Trophoblast cell (in vitro differentiated cells and primary cell): ENCODE measurements around the gene PBX3.

Experiments used
- DNase-seq, 2 donors: peaks; one replicate each; pipeline ENCODE4 v3.0.0-alpha.2; 2016
- H2AFZ ChIP-seq: 2 replicates; pipeline ENCODE4 v1.6.1; 2013; ENCODE audit warnings: low read length, moderate library complexity, mild to moderate bottlenecking; ENCODE audit not compliant: insufficient read depth, poor library complexity
- H2AK5ac ChIP-seq: 2 replicates; pipeline ENCODE4 v1.6.1; 2013; ENCODE audit warnings: mild to moderate bottlenecking, low read length
- H2BK120ac ChIP-seq: 2 replicates; pipeline ENCODE4 v1.6.1; 2013; ENCODE audit warnings: low read length, mild to moderate bottlenecking, moderate library complexity; ENCODE audit not compliant: insufficient read depth, poor library complexity
- H2BK12ac ChIP-seq: 2 replicates; pipeline ENCODE4 v1.6.1; 2013; ENCODE audit warnings: mild to moderate bottlenecking, low read length, moderate library complexity
- H2BK5ac ChIP-seq: 2 replicates; pipeline ENCODE4 v1.6.1; 2013; ENCODE audit warnings: low read length, low read depth, moderate library complexity, mild to moderate bottlenecking; ENCODE audit not compliant: poor library complexity
- H3K14ac ChIP-seq: 2 replicates; pipeline ENCODE4 v1.6.1; 2013; ENCODE audit warnings: mild to moderate bottlenecking, low read length
- H3K18ac ChIP-seq: 2 replicates; pipeline ENCODE4 v1.6.1; 2013; ENCODE audit warnings: mild to moderate bottlenecking, low read length
- H3K23ac ChIP-seq: 2 replicates; pipeline ENCODE4 v1.6.1; 2013; ENCODE audit warnings: low read length
- H3K27ac ChIP-seq: 2 replicates; pipeline ENCODE4 v1.5.1; 2013; ENCODE audit warnings: low read depth, mild to moderate bottlenecking, inconsistent platforms, low read length, moderate library complexity
- H3K27me3 ChIP-seq: 2 replicates; pipeline ENCODE4 v1.6.1; 2013; ENCODE audit warnings: inconsistent platforms, mild to moderate bottlenecking, low read length, moderate library complexity; ENCODE audit not compliant: insufficient read depth
- H3K36me3 ChIP-seq, 2 experiments: 1 replicate in 1 of 2; 2 replicates in 1 of 2; pipeline ENCODE4 v1.6.1; 2013; ENCODE audit warnings: low read length in 2 of 2, mild to moderate bottlenecking in 2 of 2, moderate library complexity in 1 of 2; ENCODE audit not compliant: insufficient read depth in 2 of 2, control insufficient read depth in 1 of 2
- H3K4ac ChIP-seq: 2 replicates; pipeline ENCODE4 v1.6.1; 2013; ENCODE audit warnings: low read depth, mild to moderate bottlenecking, low read length, moderate library complexity
- H3K4me1 ChIP-seq, 2 experiments: 1 replicate in 1 of 2; 2 replicates in 1 of 2; pipeline ENCODE4 v1.6.1; 2013; ENCODE audit warnings: low read length in 2 of 2, mild to moderate bottlenecking in 2 of 2, moderate library complexity in 1 of 2; ENCODE audit not compliant: insufficient read depth in 2 of 2, control insufficient read depth in 1 of 2
- H3K4me2 ChIP-seq: 2 replicates; pipeline ENCODE4 v1.6.1; 2013; ENCODE audit warnings: inconsistent platforms, mild to moderate bottlenecking, low read length, moderate library complexity
- H3K4me3 ChIP-seq: 2 replicates; pipeline ENCODE4 v1.5.1; 2013; ENCODE audit warnings: mild to moderate bottlenecking, low read depth, low read length, inconsistent platforms
- H3K79me1 ChIP-seq: one replicate; pipeline ENCODE4 v1.6.1; 2013; ENCODE audit warnings: low read length
- H3K79me2 ChIP-seq: 2 replicates; pipeline ENCODE4 v1.6.1; 2013; ENCODE audit warnings: low read length, mild to moderate bottlenecking; ENCODE audit not compliant: control insufficient read depth, insufficient read depth, poor library complexity
- H3K9ac ChIP-seq: 2 replicates; pipeline ENCODE4 v1.6.1; 2013; ENCODE audit warnings: mild to moderate bottlenecking, low read length
- H3K9me3 ChIP-seq: 2 replicates; pipeline ENCODE4 v1.6.1; 2013; ENCODE audit warnings: low read depth, mild to moderate bottlenecking, control low read depth, inconsistent platforms, low read length; ENCODE audit not compliant: insufficient read depth
- H4K12ac ChIP-seq: 2 replicates; pipeline ENCODE4 v1.6.1; 2013; ENCODE audit warnings: low read depth, mild to moderate bottlenecking, low read length, moderate library complexity
- H4K8ac ChIP-seq: 2 replicates; pipeline ENCODE4 v1.6.1; 2013; ENCODE audit warnings: low read depth, mild to moderate bottlenecking, low read length, moderate library complexity
- H4K91ac ChIP-seq: one replicate; pipeline ENCODE4 v1.6.1; 2013; ENCODE audit warnings: low read depth, mild to moderate bottlenecking, low read length, moderate library complexity
- WGBS: extraction: QIAGEN DNeasy Blood & Tissue Kit; methylation state at CpG from one replicate; pipeline ENCODE4 v1.1.7; 2013; ENCODE audit warnings: missing lambda C conversion rate; ENCODE audit not compliant: insufficient read length, insufficient coverage; ENCODE audit errors: extremely low coverage; 5-methylcytosine and 5-hydroxymethylcytosine counted together

The PBX3 gene

GRCh38 chr9:125989090-125989501 lies 241.9 kb downstream of the PBX3 start:
- Histone ChIP-seq H2BK120ac (no peak overlapping the region), H3K14ac (no peak overlapping the region), H3K36me3 (no peaks in the 10 kb centered on the region), H4K91ac (no peak overlapping the region), H3K4ac (no peak overlapping the region), H3K9me3 (no peaks in the 10 kb centered on the region), H3K4me1 (no peaks in the 10 kb centered on the region), H3K23ac (no peak overlapping the region), H2BK5ac (no peak overlapping the region), H3K4me2 (no peak overlapping the region), H3K27ac (no peak overlapping the region), H4K8ac (no peak overlapping the region), H2BK12ac (no peak overlapping the region), H4K12ac (no peak overlapping the region), H3K79me2 (no peaks in the 10 kb centered on the region), H3K79me1 (no peaks in the 10 kb centered on the region), H2AK5ac (no peak overlapping the region), H3K4me3 (no peak overlapping the region), H3K9ac (no peak overlapping the region), H3K27me3 (no peaks in the 10 kb centered on the region), H3K18ac (no peak overlapping the region), H2AFZ (no peak overlapping the region)
- DNase-seq = no peak
- no CpG with 5 or more reads among the region's 8 CpGs for WGBS

- H3K27ac ChIP-seq = no peak overlapping the region
- no peaks in the 10 kb centered on the region for H3K79me1 ChIP-seq
- H4K91ac ChIP-seq = no peak overlapping the region
- no peaks in the 10 kb centered on the region for H3K79me2 ChIP-seq
- H3K9me3 ChIP-seq = peaks cover 2% of the 10 kb centered on the region
- H3K27me3 ChIP-seq = no peaks in the 10 kb centered on the region
- no peak overlapping the region for H3K14ac ChIP-seq
- H3K4me1 ChIP-seq = no peaks in the 10 kb centered on the region
- no peaks in the 10 kb centered on the region for H3K36me3 ChIP-seq
- no peak overlapping the region for H2BK12ac ChIP-seq
- no peak overlapping the region for H3K9ac ChIP-seq
- no peak overlapping the region for H3K4me3 ChIP-seq
- DNase-seq = no peak
- H3K18ac ChIP-seq = no peak overlapping the region
- no peak overlapping the region for H2BK5ac ChIP-seq
- H4K8ac ChIP-seq = no peak overlapping the region
- no peak overlapping the region for H3K23ac ChIP-seq
- H2AFZ ChIP-seq = no peak overlapping the region
- no peak overlapping the region for H2BK120ac ChIP-seq
- no peak overlapping the region for H3K4ac ChIP-seq
- no peak overlapping the region for H4K12ac ChIP-seq
- no peak overlapping the region for H2AK5ac ChIP-seq
- no CpG with 5 or more reads among the region's 12 CpGs for WGBS
- no peak overlapping the region for H3K4me2 ChIP-seq
Measured at GRCh38 chr9:125989524-125990180, 242.5 kb downstream of the PBX3 start.

- Histone ChIP-seq H3K36me3 (no peaks in the 10 kb centered on the region), H2BK5ac (no peak overlapping the region)
Measured at GRCh38 chr9:125990186-125990792, 243.1 kb downstream of the PBX3 start.

GRCh38 chr9:125990793-125991220 lies 243.6 kb downstream of the PBX3 start:
- H3K79me2 ChIP-seq = no peaks in the 10 kb centered on the region
- no peak overlapping the region for H2BK5ac ChIP-seq
- H2AK5ac ChIP-seq = no peak overlapping the region
- no peak overlapping the region for H2AFZ ChIP-seq
- no peak overlapping the region for H3K14ac ChIP-seq
- H3K9me3 ChIP-seq = peaks cover 2% of the 10 kb centered on the region
- no peaks in the 10 kb centered on the region for H3K4me1 ChIP-seq
- H3K23ac ChIP-seq = no peak overlapping the region
- H3K27me3 ChIP-seq = no peaks in the 10 kb centered on the region
- no peak overlapping the region for H3K4me3 ChIP-seq
- H4K8ac ChIP-seq = no peak overlapping the region
- no peak overlapping the region for H2BK12ac ChIP-seq
- H2BK120ac ChIP-seq = no peak overlapping the region
- H3K79me1 ChIP-seq = no peaks in the 10 kb centered on the region
- no peak overlapping the region for H3K4me2 ChIP-seq
- H3K4ac ChIP-seq = no peak overlapping the region
- no peak overlapping the region for H4K12ac ChIP-seq
- WGBS = no CpG with 5 or more reads among the region's 12 CpGs
- H3K18ac ChIP-seq = no peak overlapping the region
- H3K36me3 ChIP-seq = no peaks in the 10 kb centered on the region
- no peak overlapping the region for H3K9ac ChIP-seq
- H4K91ac ChIP-seq = no peak overlapping the region
- H3K27ac ChIP-seq = no peak overlapping the region
- no peak for DNase-seq

More at GRCh38 chr9:125990186-125990792, 243.1 kb downstream of the PBX3 start:
- Histone ChIP-seq H3K18ac (no peak overlapping the region), H2BK12ac (no peak overlapping the region), H3K9ac (no peak overlapping the region), H2AK5ac (no peak overlapping the region), H3K4ac (no peak overlapping the region), H3K23ac (no peak overlapping the region), H3K4me1 (no peaks in the 10 kb centered on the region), H3K27ac (no peak overlapping the region), H3K79me2 (no peaks in the 10 kb centered on the region), H3K4me2 (no peak overlapping the region), H3K27me3 (no peaks in the 10 kb centered on the region), H4K12ac (no peak overlapping the region), H4K91ac (no peak overlapping the region), H2AFZ (no peak overlapping the region), H3K4me3 (no peak overlapping the region), H3K79me1 (no peaks in the 10 kb centered on the region), H4K8ac (no peak overlapping the region), H2BK120ac (no peak overlapping the region), H3K14ac (no peak overlapping the region), H3K9me3 (peaks cover 2% of the 10 kb centered on the region)
- WGBS = no CpG with 5 or more reads among the region's 16 CpGs
- no peak for DNase-seq
